MCF 10A (cell line): Measurements from ENCODE around the gene ADAM11. TPM values are rescaled to one million over a fixed set of nuclear protein-coding genes. Genes with fewer than 3 reads are reported as not detected.

ENCODE experiments used
- BruUV-seq: library from RNA; stranded (reverse); fragments of 400-500 nt; replicated peaks from 2 replicates; lab custom pipeline; 2021; lab: Mats Ljungman, UMichigan
- CTCF ChIA-PET: fragments of 300-600 bp; sonication (Branson Sonifier 250); formaldehyde crosslinking; extraction: SDS; loops from one replicate; lab custom pipeline; 2021; ENCODE audit warnings: antibody characterized with exemption, inconsistent platforms; lab: Yijun Ruan, JAX
- POLR2A ChIA-PET: fragments of 300-600, 350-650 bp; sonication (Branson Sonifier 250); formaldehyde crosslinking; extraction: SDS; loops from one replicate; lab custom pipeline; 2020; ENCODE audit warnings: antibody characterized with exemption, inconsistent platforms; lab: Yijun Ruan, JAX
- DNase-seq: peaks from one replicate; pipeline ENCODE4 v3.0.0-alpha.2; 2018; ENCODE audit not compliant: unreplicated experiment
- H3K27ac Mint-ChIP-seq: one replicate; pipeline ENCODE4 v1.8.0; 2022; ENCODE audit warnings: mild to moderate bottlenecking, low read depth, mixed read lengths; ENCODE audit not compliant: unreplicated experiment
- H3K27me3 Mint-ChIP-seq: one replicate; pipeline ENCODE4 v1.8.0; 2022; ENCODE audit warnings: mixed read lengths; ENCODE audit not compliant: insufficient read depth, unreplicated experiment
- H3K36me3 Mint-ChIP-seq: one replicate; pipeline ENCODE4 v1.8.0; 2022; ENCODE audit warnings: mild to moderate bottlenecking, moderate library complexity, mixed read lengths; ENCODE audit not compliant: insufficient read depth, unreplicated experiment
- H3K4me1 Mint-ChIP-seq: one replicate; pipeline ENCODE4 v1.8.0; 2022; ENCODE audit warnings: mixed read lengths; ENCODE audit not compliant: insufficient read depth, unreplicated experiment
- H3K4me3 Mint-ChIP-seq: one replicate; pipeline ENCODE4 v1.8.0; 2022; ENCODE audit warnings: mild to moderate bottlenecking, moderate library complexity, mixed read lengths; ENCODE audit not compliant: unreplicated experiment
- H3K9me3 Mint-ChIP-seq: one replicate; pipeline ENCODE4 v1.8.0; 2022; ENCODE audit warnings: mixed read lengths; ENCODE audit not compliant: unreplicated experiment
- intact Hi-C: fragments of 100-400 bp; cut with micrococcal nuclease; formaldehyde crosslinking; loops from 2 replicates; pipeline ENCODE4 v1.14.1; 2022
- total RNA-seq: library from RNA; stranded (reverse); gene quantifications from 2 replicates; pipeline ENCODE4 v1.2.3, GENCODE V29; 2022
- TF ChIP-seq, protein P1 (sequence below): fragments of 200-600 bp; IDR thresholded peaks from one replicate; pipeline ENCODE4 v1.8.0; 2022; ENCODE audit warnings: antibody characterized with exemption, mild to moderate bottlenecking; ENCODE audit not compliant: unreplicated experiment

ADAM11 gene
- total RNA-seq, 1 experiment from 2014 or later: 0.16 TPM

DNA sequence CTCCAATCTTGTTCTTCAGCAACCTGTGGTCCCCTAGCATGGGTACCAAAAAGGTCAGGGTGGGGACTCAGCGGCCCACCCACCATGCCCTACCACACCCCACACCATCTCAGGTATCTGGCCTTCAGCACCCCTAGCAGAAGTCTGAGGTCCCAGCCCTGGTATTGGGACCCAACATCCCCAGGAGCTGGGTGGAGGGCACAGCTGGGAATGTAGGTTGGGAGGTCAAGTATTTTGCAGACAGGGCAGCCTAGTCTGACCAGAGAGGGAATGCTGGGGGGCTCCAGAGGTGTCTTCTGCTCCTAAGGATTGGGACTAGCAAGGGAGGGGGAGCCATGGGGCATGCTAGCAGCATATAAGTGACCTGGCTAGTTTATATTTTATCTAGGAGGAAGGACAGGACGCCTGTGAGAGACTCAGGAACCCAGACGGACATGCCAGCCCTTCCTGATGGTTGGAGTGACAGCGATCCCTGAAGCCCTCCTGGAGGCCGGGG is 822 bp upstream of the ADAM11 start:
- no TSS peak for BruUV-seq
- CTCF ChIA-PET: no interaction called here

DNA sequence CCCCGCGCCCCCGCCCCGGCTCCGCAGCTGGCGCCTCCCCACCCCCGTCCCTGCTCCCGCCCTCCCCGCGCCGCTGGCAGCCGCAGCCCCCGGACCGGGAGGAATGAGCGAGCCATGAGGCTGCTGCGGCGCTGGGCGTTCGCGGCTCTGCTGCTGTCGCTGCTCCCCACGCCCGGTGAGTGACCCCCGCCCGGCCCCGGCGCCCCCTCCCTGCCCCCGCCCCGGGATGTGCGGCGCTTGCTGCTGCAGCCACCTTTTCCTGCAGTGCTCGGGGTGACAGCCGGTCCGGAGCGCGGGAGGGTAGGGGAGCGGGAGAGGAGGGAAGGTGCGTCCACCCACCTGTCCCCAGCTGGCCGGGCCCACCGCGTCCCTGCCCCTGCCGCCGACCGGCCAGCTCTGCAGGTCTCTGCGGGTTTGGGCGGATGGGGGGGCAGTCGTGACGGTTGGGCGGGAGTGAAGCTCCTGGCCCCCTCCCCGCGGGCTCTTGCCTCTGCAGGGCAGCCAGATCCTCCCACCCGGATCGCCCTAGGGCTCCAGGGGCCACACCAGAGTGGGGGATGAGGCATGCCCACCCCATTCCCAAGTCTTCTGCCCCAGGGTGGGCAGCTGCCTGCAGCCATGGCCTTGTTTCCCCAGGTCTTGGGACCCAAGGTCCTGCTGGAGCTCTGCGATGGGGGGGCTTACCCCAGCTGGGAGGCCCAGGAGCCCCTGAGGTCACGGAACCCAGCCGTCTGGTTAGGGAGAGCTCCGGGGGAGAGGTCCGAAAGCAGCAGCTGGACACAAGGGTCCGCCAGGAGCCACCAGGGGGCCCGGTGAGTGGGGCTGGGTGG is 513 bp downstream of the ADAM11 start:
- intact Hi-C loops: no loop called here
- POLR2A ChIA-PET: no interaction called here
- Mint-ChIP-seq H3K4me3 (peak overlapping the region; percentile 23), H3K27ac (no peak overlapping the region), H3K27me3 (peaks cover 16% of the 10 kb centered on the region), H3K9me3 (no peaks in the 10 kb centered on the region), H3K36me3 (no peaks in the 10 kb centered on the region), H3K4me1 (no peaks in the 10 kb centered on the region)
- TF ChIP-seq, protein P1, sequence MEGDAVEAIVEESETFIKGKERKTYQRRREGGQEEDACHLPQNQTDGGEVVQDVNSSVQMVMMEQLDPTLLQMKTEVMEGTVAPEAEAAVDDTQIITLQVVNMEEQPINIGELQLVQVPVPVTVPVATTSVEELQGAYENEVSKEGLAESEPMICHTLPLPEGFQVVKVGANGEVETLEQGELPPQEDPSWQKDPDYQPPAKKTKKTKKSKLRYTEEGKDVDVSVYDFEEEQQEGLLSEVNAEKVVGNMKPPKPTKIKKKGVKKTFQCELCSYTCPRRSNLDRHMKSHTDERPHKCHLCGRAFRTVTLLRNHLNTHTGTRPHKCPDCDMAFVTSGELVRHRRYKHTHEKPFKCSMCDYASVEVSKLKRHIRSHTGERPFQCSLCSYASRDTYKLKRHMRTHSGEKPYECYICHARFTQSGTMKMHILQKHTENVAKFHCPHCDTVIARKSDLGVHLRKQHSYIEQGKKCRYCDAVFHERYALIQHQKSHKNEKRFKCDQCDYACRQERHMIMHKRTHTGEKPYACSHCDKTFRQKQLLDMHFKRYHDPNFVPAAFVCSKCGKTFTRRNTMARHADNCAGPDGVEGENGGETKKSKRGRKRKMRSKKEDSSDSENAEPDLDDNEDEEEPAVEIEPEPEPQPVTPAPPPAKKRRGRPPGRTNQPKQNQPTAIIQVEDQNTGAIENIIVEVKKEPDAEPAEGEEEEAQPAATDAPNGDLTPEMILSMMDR: no peak
- DNase-seq: no peak
- CTCF ChIA-PET: interaction anchor here (0.6 to 1.6 kb wide), 2 partner anchors 47 to 106 kb away, joined by 3 to 5 read pairs; no protein-coding TSS in a partner anchor
- no TSS peak for BruUV-seq

More for the DNA sequence above, 822 bp upstream of the ADAM11 start:
- Mint-ChIP-seq H3K27ac (peak overlapping the region; percentile 50), H3K4me3 (peak overlapping the region; percentile 66), H3K27me3 (peaks cover 16% of the 10 kb centered on the region), H3K36me3 (peaks cover 7% of the 10 kb centered on the region), H3K9me3 (no peaks in the 10 kb centered on the region), H3K4me1 (no peaks in the 10 kb centered on the region)
- POLR2A ChIA-PET: no interaction called here
- intact Hi-C loops: no loop called here
- TF ChIP-seq, protein P1: no peak
- no peak for DNase-seq

DNA sequence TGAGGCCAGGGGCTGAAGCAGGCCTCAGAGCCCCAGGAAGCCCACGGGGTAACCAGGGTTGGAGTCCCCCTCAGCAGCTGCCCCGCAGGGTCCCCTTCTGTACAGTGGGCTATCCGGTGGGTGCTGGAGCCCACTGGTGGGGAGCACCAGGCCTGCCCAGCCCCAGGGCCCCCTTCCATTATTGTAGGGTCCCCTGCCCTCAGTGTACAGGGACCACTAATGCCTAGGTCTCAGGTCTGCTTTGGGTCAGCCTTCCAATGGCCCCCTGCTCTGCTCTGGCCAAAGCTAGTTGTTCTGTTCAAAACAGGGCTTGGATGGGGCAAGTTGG is 1.1 kb downstream of the ADAM11 start:
- no peaks in the 10 kb centered on the region for H3K4me1 Mint-ChIP-seq
- no peak overlapping the region for H3K4me3 Mint-ChIP-seq
- no peaks in the 10 kb centered on the region for H3K36me3 Mint-ChIP-seq
- DNase-seq: no peak
- H3K27me3 Mint-ChIP-seq: peaks cover 16% of the 10 kb centered on the region
- H3K27ac Mint-ChIP-seq: no peak overlapping the region
- no TSS peak for BruUV-seq
- TF ChIP-seq, protein P1: no peak
- no peaks in the 10 kb centered on the region for H3K9me3 Mint-ChIP-seq
- ChIA-PET POLR2A (no interaction called here), CTCF (interaction anchor here (1.6 kb wide), 1 partner anchor 105 kb away, joined by 5 read pairs; no protein-coding TSS in a partner anchor)
- intact Hi-C loops: no loop called here

DNA sequence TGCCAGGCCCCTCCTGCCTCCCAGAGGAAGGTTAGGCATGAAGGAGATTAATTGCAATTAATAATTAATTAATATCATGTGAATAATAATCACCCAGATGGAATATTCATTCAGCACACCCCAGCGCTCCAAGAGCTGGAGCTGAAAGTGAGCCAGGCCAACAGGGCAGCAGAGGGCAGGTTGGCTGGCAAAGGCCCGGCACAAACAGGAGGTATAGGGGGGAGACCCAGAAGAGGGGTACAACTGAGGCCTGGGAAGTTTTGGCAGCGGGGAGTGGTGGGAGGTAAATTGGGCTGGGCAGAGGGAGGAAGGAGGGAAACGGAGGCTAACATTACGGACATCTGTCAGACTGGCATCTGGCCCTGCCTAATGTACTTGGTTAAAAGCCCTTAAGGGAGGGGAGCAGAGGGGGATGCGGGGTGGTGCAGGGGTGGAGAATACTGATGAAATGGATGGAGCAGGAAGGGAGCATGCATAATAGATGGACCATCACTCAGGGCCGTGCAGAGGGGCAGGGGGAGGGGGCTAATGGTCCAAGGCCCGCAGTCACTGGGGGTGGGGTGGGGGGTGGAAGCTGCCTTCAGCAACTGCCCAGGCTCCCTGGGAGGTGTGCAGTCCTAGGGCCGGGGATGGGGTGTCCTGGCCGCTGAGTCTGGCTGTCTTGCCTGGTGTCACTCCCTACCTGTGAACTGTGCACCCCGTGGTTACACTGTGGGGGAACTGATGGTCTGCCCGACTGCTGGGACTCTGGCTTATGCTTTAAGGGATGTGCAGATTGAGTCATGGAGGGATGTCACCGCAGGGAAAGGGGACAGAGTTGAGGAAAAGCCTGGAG is 1.9 kb downstream of the ADAM11 start:
- Mint-ChIP-seq H3K27ac (no peak overlapping the region), H3K36me3 (no peaks in the 10 kb centered on the region), H3K4me3 (no peak overlapping the region), H3K4me1 (no peaks in the 10 kb centered on the region), H3K27me3 (peaks cover 16% of the 10 kb centered on the region), H3K9me3 (no peaks in the 10 kb centered on the region)
- intact Hi-C loops: no loop called here
- no peak for DNase-seq
- ChIA-PET POLR2A (no interaction called here), CTCF (interaction anchor here (1.6 kb wide), 1 partner anchor 104 kb away, joined by 5 read pairs; no protein-coding TSS in a partner anchor)
- BruUV-seq: no TSS peak
- TF ChIP-seq, protein P1: no peak
